Lung microvascular endothelial cell (primary cell): ENCODE results near the gene PRR35. TPM values are rescaled to one million over a fixed set of nuclear protein-coding genes. Genes with fewer than 3 reads are reported as not detected.

Experiments used
- DNase-seq, 2 donors: peaks; one replicate each; pipeline versions ENCODE4 v3.0.0 to v3.0.0-alpha.2; 2010; ENCODE audit warnings: low read depth in 2 of 2
- total RNA-seq: library from RNA; depleted of rRNA; stranded (reverse); fragments of >200 nt; gene quantifications from 2 replicates; pipeline ENCODE4 v1.2.1, GENCODE V29; 2014

PRR35 gene
- total RNA-seq, 1 donor from 2014 or later, result not detected

DNA sequence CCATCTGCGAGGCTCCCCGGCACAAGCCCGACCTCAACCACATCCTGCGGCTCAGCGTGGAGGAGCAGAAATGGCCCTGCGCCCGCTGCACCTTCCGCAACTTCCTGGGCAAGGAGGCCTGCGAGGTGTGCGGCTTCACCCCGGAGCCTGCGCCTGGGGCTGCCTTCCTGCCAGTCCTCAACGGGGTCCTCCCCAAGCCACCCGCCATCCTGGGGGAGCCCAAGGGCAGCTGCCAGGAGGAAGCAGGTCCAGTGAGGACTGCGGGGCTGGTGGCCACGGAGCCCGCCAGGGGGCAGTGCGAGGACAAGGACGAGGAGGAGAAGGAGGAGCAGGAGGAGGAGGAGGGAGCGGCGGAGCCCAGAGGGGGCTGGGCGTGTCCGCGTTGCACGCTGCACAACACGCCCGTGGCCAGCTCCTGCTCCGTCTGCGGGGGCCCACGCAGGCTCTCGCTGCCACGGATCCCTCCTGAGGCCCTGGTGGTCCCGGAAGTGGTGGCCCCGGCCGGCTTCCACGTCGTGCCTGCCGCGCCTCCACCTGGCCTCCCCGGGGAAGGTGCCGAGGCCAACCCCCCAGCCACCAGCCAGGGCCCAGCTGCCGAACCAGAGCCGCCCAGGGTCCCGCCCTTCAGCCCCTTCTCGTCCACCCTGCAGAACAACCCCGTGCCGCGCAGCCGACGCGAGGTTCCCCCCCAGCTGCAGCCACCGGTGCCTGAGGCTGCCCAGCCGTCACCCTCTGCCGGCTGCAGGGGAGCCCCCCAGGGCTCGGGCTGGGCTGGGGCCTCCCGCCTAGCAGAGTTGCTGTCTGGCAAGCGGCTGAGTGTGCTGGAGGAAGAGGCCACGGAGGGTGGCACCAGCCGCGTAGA, 13.1 kb upstream of the PRR35 start:
- peak; percentile 46 to 71 for DNase-seq

DNA sequence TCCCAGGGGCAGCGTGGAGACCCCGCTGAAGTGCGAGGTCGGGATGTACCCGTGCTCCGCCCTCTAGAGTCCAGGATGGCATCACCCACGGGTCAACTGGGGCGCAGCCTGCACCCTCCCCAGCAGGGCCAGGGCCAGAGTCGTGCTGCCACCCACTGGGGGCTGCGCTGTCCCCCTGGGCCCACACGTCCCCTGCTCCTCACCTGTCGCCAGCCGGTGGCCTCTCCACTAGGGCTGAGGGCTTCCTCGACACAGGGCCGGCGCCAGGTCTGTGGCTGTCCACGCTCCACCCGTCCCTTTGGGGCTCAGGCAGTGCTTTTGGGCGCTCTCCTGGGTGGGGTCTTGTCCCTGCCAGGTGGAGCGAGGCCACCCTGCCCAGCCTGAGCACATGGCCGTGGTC, 11.6 kb upstream of the PRR35 start:
- DNase-seq, result no peak

DNA sequence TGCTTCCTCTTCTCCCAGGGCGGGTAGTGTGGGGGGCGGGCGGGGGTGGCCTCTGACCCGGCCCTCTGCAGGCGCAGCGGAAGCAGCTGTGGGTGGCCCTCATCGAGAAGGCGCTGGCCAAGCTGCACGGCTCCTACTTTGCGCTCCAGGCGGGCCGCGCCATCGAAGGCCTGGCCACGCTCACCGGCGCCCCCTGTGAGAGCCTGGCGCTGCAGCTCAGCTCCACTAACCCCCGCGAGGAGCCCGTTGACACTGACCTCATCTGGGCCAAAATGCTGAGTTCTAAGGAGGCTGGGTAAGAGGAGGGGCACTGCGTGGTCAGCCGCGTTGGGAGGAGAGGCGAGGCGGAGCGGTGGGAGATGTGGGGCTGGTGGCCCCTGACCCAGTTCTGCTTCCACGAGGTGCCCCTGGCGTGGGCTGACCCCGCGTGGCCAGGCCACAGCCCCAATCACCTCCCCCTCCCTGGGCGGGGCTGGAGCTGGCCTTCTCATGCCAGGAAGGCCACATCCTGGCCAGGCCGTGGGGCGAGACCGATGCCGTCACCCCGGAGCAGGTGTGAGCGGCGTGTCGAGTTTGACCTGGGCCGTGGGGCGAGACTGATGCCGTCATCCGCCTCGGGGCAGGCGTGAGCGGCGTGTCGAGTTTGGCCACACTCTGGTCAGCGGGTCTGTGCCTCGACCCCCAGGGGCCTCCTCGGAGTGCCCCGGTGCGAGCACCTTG, 10.5 kb upstream of the PRR35 start:
- no peak for DNase-seq

DNA sequence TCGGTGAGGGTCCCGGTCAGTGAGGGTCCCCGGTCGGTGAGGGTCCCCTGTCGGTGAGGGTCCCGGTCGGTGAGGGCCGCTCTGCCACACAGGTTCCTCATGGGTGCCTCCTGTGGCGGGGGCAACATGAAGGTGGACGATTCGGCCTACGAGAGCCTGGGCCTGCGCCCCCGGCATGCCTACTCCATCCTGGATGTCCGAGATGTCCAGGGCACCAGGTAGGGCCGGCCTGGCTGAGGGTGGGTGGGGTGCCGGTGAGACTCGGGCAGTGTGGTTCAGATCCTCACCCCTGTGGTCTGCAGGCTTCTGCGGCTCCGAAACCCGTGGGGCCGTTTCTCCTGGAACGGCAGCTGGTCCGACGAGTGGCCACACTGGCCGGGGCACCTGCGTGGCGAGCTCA, 9.0 kb upstream of the PRR35 start:
- DNase-seq, result no peak

DNA sequence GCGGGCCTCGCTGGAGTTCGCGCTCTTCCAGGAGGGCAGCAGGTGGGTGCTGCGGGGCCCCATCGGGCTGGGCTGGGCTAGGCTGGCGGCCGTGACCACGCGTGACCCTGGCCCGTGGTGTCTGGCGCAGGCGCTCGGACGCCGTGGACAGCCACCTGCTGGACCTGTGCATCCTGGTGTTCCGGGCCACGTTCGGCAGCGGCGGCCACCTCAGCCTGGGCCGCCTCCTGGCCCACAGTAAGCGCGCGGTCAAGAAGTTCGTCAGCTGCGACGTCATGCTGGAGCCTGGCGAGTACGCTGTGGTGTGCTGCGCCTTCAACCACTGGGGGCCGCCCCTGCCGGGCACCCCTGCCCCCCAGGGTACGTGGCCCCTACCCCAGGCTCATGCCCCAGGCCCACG, 8.0 kb upstream of the PRR35 start:
- no peak for DNase-seq

DNA sequence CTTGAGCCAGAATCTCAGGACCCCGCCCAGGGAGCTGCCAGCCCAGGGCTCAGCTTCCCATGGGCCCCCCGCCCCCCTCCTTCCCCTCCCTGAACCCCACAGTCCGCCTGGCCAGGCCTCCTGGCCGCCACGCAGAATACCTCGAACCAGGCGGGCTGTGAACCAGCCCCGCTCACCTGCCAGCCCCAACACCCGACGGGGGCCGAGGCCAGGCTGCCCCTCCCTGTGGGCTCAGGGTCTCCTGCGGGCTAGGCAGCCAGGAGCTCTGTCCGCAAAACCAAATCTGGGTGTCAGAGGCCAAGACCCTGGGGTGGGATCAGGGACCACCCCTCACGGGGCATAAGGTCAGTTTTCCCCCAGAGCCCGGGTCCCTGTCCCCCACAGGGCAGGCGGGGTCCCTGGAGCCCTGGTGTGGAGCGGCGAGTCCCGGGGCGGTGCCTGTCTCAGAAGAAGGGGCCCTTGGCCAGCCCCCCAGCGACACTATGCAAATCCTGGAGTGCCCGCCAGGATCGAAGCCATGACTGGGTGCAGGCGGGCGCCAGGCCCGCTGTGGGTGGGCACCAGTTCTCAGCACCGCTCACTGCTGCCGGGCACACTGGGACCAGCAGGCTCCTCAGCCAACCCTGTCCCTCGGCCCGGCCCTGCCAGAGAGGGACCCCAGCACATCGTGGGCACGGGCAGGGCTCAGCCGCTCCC, 6.4 kb upstream of the PRR35 start:
- no peak for DNase-seq

DNA sequence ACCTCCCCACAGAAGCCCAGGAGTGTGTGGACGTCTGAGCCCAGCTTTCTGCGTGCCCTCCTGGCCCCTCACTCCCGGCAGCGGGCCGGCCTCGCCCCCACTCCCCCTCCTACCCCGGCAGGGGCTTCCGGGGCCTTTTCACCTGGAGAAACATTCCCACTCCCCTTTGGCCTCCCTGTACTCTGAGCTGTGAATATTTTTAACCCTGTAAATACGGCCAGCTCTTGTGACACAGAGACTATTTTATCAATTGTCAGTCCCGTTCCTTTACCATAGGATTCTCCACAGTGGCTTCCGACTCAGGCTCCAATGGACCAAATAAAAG, 5.9 kb upstream of the PRR35 start:
- DNase-seq, result no peak

DNA sequence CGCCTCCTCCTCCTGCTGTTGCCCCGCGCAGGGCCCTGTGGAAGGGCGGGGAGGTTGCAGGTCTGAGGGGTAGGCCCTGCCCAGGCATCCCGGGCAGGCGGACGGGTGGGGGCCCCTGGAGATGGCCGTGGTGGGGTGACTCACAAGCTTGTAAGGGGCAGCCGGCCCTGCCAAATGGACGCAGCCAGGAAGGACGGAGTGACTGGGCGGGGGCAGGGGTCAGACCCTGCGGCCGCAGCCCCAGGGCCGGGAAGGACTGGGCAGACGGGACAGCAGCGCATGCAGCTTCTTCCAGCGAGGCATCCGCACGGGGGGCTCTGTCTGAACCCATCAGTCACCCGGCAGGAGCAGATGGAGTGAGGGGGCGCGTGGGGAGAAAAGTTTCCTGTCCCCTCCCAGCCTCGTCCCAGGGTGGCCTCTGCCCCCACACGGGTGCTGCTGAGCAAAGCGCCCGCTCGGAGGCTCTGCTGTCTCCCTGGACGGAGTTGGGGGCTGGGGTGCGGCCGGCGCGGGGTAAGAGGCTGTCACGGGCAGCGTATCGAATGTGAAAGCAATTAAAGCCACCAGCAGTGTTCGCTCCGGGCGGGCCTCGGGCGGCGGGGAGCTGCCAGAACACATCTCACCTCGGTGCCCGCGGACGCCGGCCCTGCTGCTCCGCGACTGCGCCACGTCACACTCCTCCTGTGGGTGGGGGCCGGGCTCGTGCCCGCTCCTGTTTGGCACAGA, 5.4 kb upstream of the PRR35 start:
- peak in 1 of 2 donors; percentile 82 for DNase-seq

DNA sequence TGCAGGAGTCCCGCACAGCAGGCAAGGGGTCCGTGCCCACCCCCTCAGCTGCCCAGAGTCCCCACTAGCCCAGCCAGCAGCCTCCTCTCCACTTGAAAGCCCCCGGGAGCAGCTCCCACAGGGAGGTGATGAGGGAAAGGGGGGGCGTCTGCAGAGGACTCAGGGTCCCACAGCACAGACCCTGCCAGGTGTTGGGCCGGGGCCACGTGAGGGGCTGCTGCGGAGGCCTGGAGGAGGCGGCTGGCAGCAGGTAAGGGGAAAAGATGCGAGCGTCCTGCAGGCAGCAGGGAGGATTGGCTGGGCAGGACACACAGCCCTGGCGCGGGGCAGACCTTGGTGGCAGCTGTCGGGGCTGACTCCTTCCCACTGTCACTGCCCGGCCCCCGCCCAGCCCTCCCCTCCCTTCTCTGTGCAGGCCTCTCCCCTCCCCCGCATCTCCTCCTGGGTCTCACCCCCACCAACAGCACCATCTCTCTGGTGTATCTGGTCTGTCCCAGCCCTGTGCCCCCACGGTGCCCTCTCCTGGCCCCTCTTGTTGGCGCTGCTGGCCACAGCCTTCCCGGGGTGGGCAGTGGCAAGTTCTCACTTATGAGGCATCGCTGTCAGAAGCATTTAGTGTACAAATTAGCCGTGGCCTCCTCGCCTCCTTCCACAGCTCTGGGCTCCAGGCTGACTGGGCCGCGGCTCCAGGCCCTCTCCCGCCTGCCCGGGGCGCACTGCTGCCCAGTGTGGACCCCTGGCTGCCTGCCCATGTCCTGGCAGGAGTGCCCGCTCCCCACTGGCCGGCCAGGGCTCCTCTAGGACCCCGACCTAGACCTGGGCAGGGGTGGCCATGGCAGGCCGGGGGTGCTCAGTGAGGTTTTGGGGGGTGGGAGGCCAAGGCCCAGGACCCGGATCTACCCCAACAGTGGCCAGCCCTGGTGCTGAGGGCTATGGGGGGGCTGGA, 4.4 kb upstream of the PRR35 start:
- DNase-seq, result no peak

DNA sequence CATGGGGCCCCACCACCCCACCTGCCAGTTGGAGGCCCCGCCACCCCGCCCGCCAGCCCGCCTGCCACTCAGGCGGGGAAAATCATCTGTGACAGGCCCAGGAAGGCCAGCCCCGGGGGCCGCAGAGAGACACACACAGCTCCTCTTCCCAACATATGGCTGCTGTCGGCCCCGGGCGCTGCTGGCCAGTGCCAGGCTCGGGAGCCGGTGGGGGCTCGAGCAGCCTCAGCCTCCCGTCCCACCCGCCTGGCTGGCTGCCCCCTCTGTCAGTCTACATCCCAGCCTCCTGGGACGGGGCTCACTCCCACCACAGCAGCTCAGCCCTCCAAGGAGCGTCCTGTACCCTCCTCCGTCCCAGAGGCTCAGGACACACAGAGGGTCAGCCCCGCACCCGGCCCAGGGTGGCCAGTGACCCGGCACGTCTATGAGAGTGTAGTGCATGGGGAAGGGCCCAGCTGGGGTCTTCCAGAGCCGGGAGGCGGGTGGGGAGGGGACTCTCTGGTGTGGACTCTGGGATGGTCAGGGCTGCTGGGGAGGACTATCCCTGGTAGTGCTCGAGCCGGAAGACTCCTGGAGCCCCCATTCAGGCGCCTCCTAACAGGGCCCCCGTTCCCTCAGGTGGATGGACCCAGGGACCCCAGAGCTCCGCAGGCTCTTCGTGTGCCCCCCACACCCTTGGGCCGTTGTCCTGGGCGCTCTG, 3.6 kb upstream of the PRR35 start:
- DNase-seq, result no peak

DNA sequence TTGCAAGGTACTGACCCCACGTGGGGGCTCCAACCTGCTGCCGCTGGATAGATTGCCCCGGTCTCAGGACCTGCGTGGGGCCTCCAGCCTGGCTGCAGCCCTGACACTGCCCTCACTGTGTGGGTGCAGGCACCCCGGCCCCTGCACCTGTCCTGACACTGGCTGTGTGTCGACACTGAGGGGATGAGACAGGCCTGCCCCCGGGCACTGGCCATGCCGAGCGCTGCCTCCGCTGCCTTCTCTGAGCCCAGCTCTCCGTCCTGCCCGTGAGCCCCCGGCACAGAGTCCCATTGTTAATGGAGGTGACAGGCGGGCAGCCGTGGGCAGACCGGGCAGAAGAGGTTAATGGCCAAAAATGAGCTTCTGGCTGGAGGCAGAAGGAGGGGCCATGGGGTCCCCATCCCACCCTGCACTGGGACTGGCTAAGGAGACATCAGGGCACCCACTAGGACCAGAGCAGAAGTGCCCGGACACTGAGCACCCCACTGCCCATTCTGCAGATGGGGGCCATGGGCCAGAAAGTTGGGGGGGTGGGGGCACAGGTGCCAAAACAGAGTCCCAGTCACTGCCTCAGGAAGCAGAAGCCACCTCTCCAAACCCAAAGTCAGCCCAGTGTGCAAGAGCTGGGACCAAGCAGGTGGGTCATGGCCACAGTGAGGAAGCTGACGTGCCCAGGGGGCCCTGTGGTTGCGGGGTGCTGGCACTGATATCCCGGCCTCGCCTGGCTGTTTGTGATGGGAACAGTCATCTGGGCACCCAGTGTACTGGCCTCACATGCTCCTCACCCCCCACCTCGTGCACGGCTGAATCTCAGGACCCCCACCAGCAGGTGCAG, 2.5 kb upstream of the PRR35 start:
- DNase-seq, result no peak

DNA sequence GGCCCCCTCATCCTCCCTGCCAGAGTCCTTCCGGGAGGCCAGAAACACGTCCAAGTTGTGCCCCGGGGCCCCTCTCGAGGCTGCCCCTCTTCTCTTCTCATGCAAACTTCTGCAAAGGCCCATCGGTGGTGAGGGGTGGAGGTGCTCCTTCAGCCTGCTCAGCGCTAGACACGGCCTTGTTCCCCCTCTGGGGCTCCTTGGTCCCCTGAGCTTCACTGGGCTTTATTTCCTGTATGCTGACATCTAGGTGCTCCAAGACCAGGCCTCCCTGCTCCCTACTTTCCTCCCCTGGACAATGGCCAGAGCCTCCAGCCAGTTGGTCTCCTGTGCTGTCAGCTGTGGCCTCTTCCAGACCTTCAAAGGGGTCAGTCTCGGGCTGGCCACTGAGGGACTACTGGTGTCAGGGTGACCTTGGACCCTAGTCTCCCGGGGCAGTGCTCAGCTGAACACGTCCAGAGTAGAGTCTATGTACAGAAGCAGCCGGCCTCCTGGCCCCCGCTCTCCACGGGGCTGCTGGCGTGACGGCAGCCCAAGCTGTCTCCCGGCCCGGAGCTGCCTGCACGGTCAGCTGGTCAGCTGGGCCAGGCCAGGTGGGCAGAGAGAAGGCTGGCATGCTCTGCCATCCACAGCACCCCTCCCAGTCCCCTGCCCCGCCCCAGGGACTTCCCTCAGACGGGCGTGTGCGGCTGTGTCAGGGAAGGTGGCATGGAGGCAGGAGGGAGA, 1.7 kb upstream of the PRR35 start:
- no peak for DNase-seq

DNA sequence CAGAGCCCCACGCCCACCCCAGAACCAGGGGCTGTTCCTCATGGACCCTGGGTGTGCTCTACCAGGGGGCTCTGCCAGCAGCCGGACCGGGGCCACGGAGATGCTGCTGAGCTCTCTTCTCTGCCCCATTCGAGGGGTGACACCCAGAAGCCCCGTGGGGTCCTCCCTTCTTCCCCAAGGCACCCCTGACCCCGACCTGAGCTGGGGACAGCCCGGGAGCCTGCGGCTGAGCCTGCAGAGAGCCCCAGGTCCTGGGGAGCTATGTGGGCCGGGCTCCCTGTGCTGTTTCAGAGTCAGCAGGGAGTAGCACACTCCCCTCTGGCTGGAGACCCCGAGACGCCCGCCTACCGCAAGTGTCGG, 1.2 kb upstream of the PRR35 start:
- DNase-seq, result no peak

DNA sequence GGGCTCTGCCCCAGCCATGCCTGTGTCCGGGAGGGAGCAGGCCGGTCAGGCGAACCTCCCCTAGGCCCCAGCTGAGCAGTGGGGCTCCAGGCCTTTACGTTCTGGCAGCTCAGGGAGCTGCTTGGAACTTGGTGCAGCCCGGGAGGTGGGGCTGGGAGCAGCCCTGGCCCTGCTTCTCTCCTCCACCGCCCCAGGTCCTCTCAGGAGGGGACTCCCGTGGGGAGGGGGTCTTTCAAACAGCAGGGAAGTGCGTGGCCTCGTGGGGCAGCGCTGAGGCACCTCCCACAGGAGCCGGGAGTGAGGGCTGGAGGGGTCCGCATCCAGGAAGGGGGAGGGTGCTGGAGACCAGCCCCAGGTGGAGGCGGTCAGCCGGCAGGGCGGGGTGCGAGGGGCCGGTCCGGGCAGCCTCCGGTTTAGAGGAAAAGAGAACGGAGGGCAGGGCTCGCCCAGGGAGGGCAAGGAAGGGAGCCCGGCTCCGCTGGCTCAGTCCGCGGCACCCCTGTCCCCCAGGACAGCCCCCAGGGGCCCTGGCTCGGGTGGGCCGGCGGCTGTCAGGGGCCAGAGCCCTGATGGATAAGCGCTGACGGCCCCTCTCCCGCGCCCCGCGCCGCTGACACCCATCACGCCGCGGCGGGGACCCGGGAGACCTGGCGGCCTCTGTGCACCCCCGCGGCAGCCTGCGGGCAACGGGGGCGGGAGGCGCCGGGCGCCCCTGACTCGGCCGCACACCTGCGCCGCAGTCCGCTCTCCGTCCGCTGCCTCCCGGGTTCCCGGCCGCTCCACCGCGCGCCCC, 587 bp upstream of the PRR35 start:
- DNase-seq, result no peak

DNA sequence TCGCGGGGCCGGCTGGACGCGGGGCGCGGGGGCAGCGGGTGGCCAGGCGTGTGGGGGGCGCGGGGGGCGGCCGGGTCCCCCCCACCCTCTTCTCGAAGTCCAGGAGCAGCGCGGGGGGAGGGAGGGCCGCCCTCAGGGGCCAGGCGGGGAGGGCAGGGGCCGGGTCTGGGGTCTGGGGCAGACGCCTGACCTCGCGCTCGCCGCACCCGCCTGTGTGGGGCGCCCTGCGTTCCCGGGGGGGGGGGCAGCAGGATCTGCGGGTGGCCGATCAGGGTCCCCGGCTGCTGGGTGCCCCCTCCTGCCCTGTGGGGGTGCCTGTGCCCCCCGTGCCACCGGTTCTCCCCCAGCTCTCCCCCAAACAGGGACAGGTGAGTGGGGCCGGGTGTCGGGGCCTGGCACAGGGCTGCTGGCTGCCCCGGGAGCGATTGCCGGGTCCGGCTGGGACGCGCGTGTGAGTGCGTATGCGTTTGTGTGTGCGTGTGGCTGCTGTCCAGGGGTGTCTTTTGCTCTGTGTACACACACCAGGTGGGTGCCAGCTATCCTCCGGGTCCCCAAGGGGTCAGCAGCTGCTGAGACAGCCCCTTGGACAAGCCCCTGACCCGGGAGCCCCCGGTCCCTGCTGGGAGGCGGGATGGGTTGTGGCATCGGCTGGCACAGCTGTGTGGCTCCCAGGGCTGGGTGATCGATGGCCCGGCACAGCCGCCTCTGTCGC, 663 bp downstream of the PRR35 start:
- DNase-seq, result no peak

DNA sequence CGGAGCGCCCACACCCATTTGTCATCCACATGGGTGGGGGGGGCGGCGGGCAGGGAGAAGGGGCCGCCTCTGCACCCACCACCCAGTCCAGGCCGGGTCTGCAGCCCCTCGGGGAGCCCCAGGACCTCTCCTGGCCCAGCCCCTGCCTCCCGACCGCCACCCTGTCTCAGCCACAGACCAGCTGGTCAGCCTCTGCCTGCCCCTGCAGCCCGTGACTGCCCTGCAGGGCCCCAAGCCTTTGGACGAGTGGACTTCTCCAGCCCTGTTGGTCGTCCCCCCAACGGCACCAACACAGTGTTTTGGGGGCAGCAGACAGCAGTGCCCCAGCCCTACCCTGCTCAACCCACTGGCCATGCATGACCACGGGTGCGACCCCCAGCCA, 1.2 kb downstream of the PRR35 start:
- DNase-seq, result no peak
